Measurements from ENCODE around the gene TMEM38B.

DNA sequence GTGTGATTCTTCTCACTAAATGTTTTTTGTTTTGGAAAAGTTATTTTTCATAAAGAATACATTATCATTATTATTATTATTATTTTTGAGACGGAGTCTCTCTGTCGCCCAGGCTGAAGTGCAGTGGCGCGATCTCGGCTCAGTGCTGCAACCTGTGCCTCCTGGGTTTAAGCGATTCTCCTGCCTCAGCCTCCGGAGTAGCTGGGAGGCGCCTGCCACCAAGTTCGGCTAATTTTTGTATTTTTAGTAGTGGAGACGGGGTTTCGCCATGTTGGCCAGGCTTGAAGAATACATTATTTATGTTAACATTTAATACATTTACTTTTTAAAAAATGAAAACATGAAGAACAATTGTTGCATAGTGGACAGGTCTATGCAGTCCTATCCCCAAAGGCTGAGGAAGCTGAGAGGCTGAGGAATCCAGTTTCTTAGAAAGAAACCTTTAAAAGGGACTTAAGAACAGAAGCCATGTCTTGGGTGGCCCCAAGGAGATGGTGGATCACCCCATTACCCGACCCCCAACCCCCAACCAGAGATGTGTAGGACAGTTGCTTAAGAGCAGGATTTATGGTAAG, 2.0 kb downstream of the TMEM38B start:
- TF ChIP-seq, protein P1, sequence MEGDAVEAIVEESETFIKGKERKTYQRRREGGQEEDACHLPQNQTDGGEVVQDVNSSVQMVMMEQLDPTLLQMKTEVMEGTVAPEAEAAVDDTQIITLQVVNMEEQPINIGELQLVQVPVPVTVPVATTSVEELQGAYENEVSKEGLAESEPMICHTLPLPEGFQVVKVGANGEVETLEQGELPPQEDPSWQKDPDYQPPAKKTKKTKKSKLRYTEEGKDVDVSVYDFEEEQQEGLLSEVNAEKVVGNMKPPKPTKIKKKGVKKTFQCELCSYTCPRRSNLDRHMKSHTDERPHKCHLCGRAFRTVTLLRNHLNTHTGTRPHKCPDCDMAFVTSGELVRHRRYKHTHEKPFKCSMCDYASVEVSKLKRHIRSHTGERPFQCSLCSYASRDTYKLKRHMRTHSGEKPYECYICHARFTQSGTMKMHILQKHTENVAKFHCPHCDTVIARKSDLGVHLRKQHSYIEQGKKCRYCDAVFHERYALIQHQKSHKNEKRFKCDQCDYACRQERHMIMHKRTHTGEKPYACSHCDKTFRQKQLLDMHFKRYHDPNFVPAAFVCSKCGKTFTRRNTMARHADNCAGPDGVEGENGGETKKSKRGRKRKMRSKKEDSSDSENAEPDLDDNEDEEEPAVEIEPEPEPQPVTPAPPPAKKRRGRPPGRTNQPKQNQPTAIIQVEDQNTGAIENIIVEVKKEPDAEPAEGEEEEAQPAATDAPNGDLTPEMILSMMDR (IDR thresholded peaks at IDR 0.05; ENCODE audit: poor library complexity), result no peak
- TF ChIP-seq EZH2 (IDR thresholded peaks at IDR 0.05; ENCODE audit: borderline replicate concordance), result no peak
- TF ChIP-seq EZH2phosphoT487 (IDR thresholded peaks at IDR 0.05; ENCODE audit: low read depth, severe bottlenecking, unreplicated experiment), result no peak

Data from hepatocyte (in vitro differentiated cells).